ENCODE results near the gene GALNT9.

GALNT9 gene

DNA sequence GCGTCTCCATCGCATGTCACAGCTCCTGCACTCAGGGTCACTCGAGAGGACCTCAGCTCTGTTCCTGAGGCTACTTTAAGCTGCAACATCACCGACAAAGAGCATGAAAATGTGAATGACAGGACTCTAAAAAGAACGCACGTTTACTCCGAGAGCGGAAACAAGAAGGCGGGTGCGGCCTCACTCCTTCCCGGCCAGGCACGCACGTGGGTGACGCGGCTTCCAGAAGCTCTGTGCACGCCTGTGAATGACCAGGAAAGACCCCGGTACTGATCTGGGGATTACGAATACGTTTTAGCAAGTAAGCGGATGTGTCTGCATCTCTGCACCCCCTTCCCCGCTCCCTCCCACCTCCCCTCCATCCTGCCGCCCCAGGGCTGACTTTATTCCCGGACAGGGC, 15.2 kb upstream of the GALNT9 start:
- DNase-seq (ENCODE audit: low spot score) = no peak

- no peak for DNase-seq (ENCODE audit: low spot score)
Measured at GRCh38 chr12:132344181-132344580, 14.8 kb upstream of the GALNT9 start.

GRCh38 chr12:132343294-132344004, 14.1 kb upstream of the GALNT9 start:
- DNase-seq (ENCODE audit: low spot score) = no peak

GRCh38 chr12:132342251-132343227, 13.2 kb upstream of the GALNT9 start:
- no peak for DNase-seq (ENCODE audit: low spot score)

- DNase-seq (ENCODE audit: low spot score) = no peak
Measured at GRCh38 chr12:132341318-132342050, 12.1 kb upstream of the GALNT9 start.

DNA sequence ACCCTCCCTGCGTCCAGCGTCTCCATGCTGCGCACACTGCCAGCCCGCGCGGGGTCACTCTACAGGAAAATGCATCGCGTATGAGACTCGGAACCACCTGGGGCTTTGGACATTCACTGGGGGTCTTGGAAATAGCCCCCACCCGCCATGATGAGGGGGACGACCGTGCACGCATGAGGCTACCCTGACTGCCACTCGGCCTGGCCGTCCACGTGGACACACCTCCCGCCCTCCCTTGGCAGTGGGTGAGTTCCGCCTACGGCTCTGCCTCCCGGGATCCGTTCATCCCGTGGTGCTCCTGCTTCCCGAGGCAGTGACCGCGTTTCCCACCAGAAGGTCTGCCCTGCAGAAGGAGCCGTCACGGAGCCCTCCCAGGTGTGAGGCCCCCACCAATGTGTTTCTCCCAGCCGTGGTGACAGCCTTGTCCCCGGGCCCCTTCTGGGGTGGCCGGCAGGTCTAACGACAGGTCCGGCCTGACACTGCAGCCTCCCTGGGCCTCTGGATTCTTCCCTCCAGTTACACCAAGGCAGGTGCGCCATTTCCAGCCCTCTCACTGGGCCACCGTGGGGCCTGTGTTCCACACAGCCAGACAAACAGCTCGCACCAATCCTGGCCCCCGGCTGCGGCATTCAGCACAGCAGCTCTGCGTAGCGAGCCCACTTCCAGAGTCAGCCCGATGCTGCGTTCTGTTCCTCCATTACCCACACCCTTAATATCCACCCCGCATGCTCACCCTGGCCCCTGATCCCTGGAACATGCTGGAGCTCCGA, 11.1 kb upstream of the GALNT9 start:
- no peak for DNase-seq (ENCODE audit: low spot score)

GRCh38 chr12:132339856-132340255, 10.5 kb upstream of the GALNT9 start:
- DNase-seq (ENCODE audit: low spot score) = no peak

DNA sequence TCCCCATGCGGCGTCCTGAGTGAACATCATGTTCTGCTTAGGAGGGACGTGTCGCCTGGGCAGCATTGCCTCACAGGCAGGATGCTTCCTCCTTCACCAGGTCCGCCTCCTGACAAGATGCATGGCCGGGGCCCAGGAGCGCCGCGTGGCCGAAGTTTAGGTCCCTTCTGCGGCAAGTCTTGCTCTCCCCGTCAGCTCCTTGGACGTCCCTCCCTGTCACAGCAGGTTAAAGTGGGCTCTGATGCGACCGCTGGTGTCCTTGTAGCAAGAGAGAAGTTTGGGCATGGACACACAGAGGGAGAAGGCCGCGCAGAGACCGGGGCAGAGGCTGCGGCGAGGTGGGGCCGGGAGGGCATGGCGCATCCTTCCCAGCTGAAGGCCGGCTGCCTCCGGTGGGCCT, 9.4 kb upstream of the GALNT9 start:
- DNase-seq (ENCODE audit: low spot score) = no peak

DNA sequence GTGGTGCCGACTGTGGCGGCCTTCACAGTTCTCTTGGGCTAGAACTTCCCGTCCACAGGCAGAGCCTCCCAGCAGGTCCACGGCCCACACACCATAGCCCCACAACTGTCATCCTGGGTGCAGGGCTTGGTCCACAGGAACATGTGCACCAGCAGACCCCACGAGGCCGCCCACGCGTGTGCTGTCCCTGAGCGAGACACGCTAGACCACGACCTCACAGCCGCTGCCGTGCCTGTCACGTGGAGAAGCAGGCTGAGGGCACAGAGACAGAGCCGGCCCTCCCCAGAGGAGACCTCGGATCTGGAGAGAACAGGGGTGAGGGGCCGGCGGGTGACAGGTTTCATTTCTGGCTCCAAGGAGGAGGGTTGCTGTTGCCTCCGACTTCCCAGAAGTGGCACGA, 8.9 kb upstream of the GALNT9 start:
- DNase-seq (ENCODE audit: low spot score) = no peak

DNA sequence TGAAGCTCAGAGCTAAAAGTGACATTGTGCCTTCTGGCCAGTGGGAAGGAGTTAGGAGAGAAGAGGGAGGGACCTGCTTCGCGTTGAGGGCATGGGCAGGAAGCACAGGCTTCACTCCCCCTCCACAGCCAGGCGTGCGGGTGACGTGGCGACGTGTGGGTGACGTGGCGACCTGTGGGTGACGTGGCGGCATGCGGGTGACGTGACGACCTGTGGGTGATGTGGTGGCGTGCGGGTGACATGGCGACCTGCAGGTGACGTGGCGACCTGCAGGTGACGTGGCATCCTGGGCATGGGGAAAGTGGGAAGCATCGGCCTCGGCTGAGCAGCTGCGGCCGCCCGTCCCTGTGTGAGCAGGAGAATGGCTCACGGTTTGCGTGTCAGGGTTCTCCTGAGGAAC, 8.2 kb upstream of the GALNT9 start:
- DNase-seq (ENCODE audit: low spot score) = no peak

GRCh38 chr12:132336451-132337413, 7.3 kb upstream of the GALNT9 start:
- no peak for DNase-seq (ENCODE audit: low spot score)

DNA sequence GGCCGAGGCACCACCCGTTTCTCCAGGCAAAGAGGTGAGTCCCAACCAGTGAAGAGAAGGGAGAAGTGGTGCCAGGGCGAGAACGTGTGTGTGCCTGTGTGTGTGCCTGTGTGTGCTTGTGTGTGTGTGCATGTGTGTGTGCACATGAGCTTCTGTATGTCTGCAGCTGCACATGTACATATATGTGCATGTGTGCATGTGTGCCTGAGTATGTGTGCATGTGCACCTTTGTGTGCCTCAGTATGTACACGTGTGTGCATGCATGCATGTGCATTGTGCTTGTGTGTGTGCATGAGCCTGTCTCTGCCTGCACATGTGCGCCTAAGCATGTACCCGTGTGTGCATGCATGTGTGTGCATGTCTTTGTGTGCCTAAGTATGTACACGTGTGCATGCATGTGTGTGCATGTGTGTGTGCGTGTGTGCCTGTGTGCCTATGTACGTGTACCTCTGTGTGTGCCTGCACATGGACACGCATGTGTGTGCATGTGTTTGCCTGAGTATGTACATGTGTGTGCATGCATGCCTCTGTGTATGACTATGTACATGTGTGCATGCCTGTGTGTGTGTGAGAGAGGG, 5.9 kb upstream of the GALNT9 start:
- DNase-seq (ENCODE audit: low spot score) = no peak

DNA sequence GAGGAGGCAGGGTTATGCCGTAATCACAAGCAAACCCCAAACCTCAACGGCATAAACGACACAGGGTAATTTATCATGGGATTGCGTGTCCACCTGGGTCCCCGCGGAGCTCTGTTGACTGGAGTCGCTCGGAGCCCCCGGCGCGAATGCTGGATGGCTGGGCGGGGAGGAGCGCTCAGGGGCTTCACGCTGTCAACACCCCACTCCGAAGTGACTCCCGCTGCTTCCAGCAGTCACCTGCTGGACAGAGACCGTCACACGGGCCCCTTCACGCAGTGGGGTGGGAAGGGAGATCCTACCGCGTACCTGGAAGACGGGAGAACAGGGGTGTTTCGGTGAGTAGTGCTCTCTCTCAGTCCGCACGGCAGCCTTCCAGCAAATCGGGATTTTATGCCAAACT, 4.4 kb upstream of the GALNT9 start:
- no peak for DNase-seq (ENCODE audit: low spot score)

DNA sequence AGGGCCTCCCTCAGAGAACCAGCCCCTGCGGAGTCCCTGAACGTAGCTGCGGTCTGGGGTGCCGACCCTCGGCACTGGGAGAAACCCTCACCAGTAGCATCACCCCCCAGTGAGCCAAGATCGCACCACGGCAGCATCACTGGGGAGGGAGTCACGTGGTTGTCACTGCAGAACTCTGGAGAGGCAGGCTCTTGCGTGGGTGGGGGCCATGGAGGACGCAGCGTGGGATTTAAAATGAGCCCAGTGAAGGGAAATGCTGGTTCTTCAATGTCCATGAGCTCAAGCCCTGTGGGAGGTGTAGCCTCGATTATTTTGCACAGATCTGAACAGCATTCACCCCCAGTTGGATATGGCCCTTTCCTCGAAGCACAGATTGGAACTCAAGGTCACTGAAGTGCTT, 3.9 kb upstream of the GALNT9 start:
- no peak for DNase-seq (ENCODE audit: low spot score)

DNA sequence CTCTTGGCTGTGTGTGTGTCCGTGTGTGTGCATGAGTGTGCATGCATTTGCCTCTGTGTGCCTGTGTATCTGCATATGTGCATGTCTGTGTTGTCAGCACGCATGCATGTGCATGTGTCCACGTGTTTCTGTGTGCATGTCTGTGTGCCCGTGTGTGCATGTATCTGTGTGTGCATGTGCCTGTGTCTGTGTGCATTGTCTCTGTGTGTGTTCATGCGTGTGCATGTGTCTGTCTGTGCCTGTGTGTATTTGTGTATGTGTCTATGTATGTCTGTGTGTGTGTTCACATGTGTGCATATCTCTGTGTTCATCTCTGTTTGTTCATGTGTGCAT, 1.1 kb upstream of the GALNT9 start:
- DNase-seq (ENCODE audit: low spot score) = no peak

- no peak for DNase-seq (ENCODE audit: low spot score)
Measured at GRCh38 chr12:132329720-132330548, 545 bp upstream of the GALNT9 start.

- DNase-seq (ENCODE audit: low spot score) = no peak
Measured at GRCh38 chr12:132328282-132329029, 933 bp downstream of the GALNT9 start.
